ENCODE results near the gene GNA12. TPM values are rescaled to one million over a fixed set of nuclear protein-coding genes. Genes with fewer than 3 reads are reported as not detected.
"Not testable (repeated sequence)": the region's sequence is repeated elsewhere in the genome, so short reads cannot be mapped to it uniquely, and the experiment has no call there.

Gene GNA12
- total RNA-seq, 4 donors from 2014 or later, result 17.9 to 33.3 (median 21.7) TPM

DNA sequence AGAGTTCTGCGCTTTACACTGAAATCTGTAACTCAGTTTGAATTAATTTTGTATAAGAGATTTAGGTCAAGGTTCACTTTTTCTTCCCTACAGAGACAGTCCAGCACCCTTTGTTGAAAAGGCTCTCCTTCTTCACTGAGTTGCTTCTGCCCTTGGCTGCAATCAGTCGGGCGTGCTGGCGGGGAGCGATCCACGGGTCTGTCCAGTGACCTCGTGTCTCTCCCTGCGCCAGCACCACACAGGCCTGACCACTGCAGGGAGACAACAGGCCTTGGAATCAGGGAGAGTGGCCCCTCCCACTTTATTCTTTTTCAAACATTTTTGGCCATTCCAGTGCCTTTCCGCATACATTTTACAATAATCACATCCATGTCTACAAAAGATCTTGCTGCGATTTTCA lies 89.2 kb downstream of the GNA12 start:
- no peak for DNase-seq
- WGBS, 2 donors, result 93 to 96% methylated on average over 10 of the region's 10 CpGs

DNA sequence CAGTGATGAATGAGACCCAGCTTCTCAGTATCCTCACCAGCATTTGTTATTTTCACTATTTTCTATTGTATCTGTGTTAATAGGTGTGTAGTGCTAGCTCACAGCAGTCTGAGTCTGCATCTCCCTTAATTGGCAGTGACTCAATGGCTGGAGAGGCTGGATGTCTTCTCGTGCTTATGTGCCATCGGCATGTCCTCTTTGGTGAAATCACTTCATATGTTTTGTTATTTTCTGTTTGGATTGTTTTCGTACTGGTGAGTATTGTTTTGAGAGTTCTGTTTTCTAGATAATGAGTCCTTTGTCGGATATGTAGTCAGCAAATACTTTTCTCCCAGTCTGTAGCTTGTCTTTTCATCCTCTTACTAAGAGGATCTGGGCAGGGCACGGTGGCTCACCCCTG lies 90.0 kb downstream of the GNA12 start:
- no peak overlapping the region for H3K27ac ChIP-seq
- DNase-seq, result no peak
- 89% methylated on average over 5 of the region's 5 CpGs for WGBS, 2 donors
- H3K27me3 ChIP-seq, result no peaks in the 10 kb centered on the region
- peaks cover 0 to 17% of the 10 kb centered on the region in 2 donors for H3K4me1 ChIP-seq
- intact Hi-C loops (cut with DNase I), result no loop called here
- TF ChIP-seq, protein P1, sequence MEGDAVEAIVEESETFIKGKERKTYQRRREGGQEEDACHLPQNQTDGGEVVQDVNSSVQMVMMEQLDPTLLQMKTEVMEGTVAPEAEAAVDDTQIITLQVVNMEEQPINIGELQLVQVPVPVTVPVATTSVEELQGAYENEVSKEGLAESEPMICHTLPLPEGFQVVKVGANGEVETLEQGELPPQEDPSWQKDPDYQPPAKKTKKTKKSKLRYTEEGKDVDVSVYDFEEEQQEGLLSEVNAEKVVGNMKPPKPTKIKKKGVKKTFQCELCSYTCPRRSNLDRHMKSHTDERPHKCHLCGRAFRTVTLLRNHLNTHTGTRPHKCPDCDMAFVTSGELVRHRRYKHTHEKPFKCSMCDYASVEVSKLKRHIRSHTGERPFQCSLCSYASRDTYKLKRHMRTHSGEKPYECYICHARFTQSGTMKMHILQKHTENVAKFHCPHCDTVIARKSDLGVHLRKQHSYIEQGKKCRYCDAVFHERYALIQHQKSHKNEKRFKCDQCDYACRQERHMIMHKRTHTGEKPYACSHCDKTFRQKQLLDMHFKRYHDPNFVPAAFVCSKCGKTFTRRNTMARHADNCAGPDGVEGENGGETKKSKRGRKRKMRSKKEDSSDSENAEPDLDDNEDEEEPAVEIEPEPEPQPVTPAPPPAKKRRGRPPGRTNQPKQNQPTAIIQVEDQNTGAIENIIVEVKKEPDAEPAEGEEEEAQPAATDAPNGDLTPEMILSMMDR (IDR thresholded peaks at IDR 0.05), result no peak
- no peak for TF ChIP-seq POLR2A (IDR thresholded peaks at IDR 0.05)
- H3K4me3 ChIP-seq (replicated peaks in 1 of 3), result no peak overlapping the region
- H3K36me3 ChIP-seq, result no peaks in the 10 kb centered on the region
- H3K9me3 ChIP-seq, result no peaks in the 10 kb centered on the region

More for the DNA sequence above, 89.2 kb downstream of the GNA12 start:
- Histone ChIP-seq H3K4me1 (peaks cover 0 to 17% of the 10 kb centered on the region in 2 donors), H3K27me3 (no peaks in the 10 kb centered on the region), H3K4me3 (replicated peaks in 1 of 3) (no peak overlapping the region), H3K9me3 (no peaks in the 10 kb centered on the region), H3K36me3 (no peaks in the 10 kb centered on the region), H3K27ac (no peak overlapping the region)
- intact Hi-C loops (cut with DNase I), result no loop called here
- TF ChIP-seq, protein P1 (IDR thresholded peaks at IDR 0.05), result no peak
- no peak for TF ChIP-seq POLR2A (IDR thresholded peaks at IDR 0.05)

DNA sequence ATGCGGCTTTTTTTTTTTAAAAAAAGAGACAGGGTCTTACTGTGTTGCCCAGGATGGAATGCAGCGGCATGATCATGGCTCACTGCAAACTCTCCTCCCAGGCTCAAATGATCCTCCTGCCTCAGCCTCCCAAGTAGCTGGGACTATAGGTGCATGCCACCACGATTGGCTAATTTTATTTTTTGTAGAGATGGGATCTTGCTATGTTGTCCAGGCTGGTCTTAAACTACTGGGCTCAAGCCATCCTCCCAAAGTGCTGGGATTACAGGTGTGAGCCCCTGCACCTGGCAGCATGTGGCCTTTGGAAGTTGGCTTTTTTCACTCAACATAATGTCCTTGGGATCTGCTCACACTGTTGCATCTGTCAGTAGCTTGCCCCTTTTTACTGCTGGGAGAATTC lies 91.0 kb downstream of the GNA12 start:
- intact Hi-C loops (cut with DNase I), result no loop called here
- no peaks in the 10 kb centered on the region for H3K36me3 ChIP-seq
- TF ChIP-seq, protein P1 (IDR thresholded peaks at IDR 0.05), result no peak
- TF ChIP-seq POLR2A (IDR thresholded peaks at IDR 0.05), result no peak
- H3K27ac ChIP-seq, result no peak overlapping the region
- no peaks in the 10 kb centered on the region for H3K27me3 ChIP-seq
- no peak for DNase-seq
- H3K9me3 ChIP-seq, result no peaks in the 10 kb centered on the region
- H3K4me1 ChIP-seq, result peaks cover 0 to 10% of the 10 kb centered on the region in 2 donors
- H3K4me3 ChIP-seq (replicated peaks in 1 of 3), result no peak overlapping the region
- 96 to 98% methylated on average over 3 of the region's 3 CpGs for WGBS, 2 donors

DNA sequence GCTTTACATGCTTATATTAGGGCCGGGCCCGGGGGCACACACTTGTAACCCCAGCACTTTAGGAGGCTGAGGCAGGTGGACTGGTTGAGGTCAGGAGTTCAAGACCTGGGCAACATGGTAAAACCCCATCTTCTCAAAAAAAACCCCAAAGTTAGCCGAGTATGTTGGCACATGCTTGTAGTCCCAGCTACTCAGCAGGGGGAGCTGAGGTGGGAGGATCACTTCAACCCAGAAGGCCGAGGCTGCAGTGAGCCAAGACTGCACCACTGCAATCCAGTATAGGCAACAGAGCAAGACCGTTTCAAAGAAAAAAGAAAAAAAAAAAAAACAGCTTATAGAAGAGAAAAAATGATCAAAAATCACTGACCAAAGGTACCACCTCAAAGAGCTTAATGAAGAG lies 93.0 kb downstream of the GNA12 start:
- peak in 1 of 2 donors; percentile 50 for DNase-seq
- Histone ChIP-seq H3K36me3 (no peaks in the 10 kb centered on the region), H3K27ac (no peak overlapping the region), H3K9me3 (no peaks in the 10 kb centered on the region), H3K4me1 (no peaks in the 10 kb centered on the region), H3K4me3 (replicated peaks in 1 of 3) (no peak overlapping the region), H3K27me3 (no peaks in the 10 kb centered on the region)
- 65 to 67% methylated on average over 5 of the region's 5 CpGs for WGBS, 2 donors
- intact Hi-C loops (cut with DNase I), result no loop called here
- TF ChIP-seq, protein P1 (IDR thresholded peaks at IDR 0.05), result no peak
- no peak for TF ChIP-seq POLR2A (IDR thresholded peaks at IDR 0.05)

DNA sequence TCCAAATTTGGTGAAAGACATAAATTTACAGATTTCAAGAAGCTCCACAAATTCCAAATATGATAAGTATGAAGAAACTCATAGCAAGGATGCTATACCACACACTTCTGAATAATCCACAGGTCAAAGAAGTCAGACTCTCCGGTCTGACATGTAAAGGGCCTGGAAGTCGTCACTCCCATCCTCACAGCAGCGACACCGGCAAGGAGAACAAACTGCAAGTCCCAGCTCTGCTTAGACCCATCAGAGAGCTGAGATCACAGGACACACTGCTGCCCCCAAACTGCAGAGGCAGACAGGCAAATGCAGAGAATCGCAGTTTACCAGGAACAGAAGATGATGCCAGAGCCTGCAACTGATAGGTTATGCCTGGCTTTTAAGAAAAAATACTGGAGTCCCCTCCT lies 94.1 kb downstream of the GNA12 start:
- DNase-seq, result no peak
- H3K4me3 ChIP-seq (replicated peaks in 1 of 3), result no peak overlapping the region
- no peaks in the 10 kb centered on the region for H3K36me3 ChIP-seq
- H3K27ac ChIP-seq, result no peak overlapping the region
- no peaks in the 10 kb centered on the region for H3K27me3 ChIP-seq
- no peaks in the 10 kb centered on the region for H3K4me1 ChIP-seq
- no peaks in the 10 kb centered on the region for H3K9me3 ChIP-seq
- 90 to 93% methylated on average over 5 of the region's 5 CpGs for WGBS, 2 donors
- intact Hi-C loops (cut with DNase I), result no loop called here
- TF ChIP-seq POLR2A (IDR thresholded peaks at IDR 0.05), result no peak
- TF ChIP-seq, protein P1 (IDR thresholded peaks at IDR 0.05), result no peak

DNA sequence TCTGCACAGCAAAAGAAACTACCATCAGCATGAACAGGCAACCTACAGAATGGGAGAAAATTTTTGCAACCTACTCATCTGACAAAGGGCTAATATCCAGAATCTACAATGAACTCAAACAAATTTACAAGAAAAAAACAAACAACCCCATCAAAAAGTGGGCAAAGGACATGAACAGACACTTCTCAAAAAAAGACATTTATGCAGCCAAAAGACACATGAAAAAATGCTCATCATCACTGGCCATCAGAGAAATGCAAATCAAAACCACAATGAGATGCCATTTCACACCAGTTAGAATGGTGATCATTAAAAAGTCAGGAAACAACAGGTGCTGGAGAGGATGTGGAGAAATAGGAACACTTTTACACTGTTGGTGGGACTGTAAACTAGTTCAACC lies 95.4 kb downstream of the GNA12 start:
- H3K27ac ChIP-seq; H3K27me3 ChIP-seq; DNase-seq; H3K36me3 ChIP-seq; H3K4me1 ChIP-seq; H3K9me3 ChIP-seq; H3K4me3 ChIP-seq (replicated peaks in 1 of 3); intact Hi-C loops (cut with DNase I): not testable (repeated sequence)

DNA sequence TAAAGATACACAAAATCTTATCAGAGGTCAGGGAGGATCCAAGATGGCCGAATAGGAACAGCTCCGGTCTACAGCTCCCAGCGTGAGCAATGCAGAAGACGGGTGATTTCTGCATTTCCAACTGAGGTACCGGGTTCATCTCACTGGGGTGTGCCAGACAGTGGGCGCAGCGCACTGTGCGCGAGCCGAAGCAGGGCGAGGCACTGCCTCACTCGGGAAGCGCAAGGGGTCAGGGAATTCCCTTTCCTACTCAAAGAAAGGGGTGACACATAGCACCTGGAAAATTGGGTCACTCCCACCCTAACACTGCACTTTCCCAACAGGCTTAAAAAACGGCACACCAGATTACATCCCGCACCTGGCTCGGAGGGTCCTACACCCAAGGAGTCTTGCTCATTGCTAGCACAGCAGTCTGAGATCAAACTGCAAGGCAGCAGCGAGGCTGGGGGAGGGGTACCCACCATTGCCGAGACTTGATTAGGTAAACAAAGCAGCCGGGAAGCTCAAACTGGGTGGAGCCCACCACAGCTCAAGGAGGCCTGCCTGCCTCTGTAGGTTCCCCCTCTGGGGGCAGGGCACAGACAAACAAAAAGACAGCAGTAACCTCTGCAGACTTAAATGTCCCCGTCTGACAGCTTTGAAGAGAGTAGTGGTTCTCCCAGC lies 100.5 kb downstream of the GNA12 start:
- H3K27ac ChIP-seq; H3K27me3 ChIP-seq; H3K4me3 ChIP-seq (replicated peaks in 1 of 3); intact Hi-C loops (cut with DNase I); DNase-seq; H3K9me3 ChIP-seq; H3K4me1 ChIP-seq; H3K36me3 ChIP-seq: not testable (repeated sequence)
- WGBS, 2 donors, result 90 to 96% methylated on average over 16 to 19 of the region's 20 CpGs

Data from thyroid gland (tissue), 4 donors.